KMS-11 (cell line): ENCODE data around the gene DAP.

Source experiments
- H2AFZ ChIP-seq: fragments of 200-600 bp; sonication (generic); 2 replicates; pipeline ENCODE4 v1.6.1; 2016; ENCODE audit warnings: antibody characterized with exemption, mixed run types, low read depth
- H3K27ac ChIP-seq: fragments of 200-600 bp; sonication (generic); 2 replicates; pipeline ENCODE4 v1.6.1; 2016; ENCODE audit warnings: mild to moderate bottlenecking, mixed run types
- H3K27me3 ChIP-seq: fragments of 200-600 bp; sonication (generic); 2 replicates; pipeline ENCODE4 v1.6.1; 2017; ENCODE audit warnings: mild to moderate bottlenecking, low read depth, mixed run types, moderate library complexity; ENCODE audit not compliant: insufficient read depth
- H3K36me3 ChIP-seq: fragments of 200-600 bp; sonication (generic); 2 replicates; pipeline ENCODE4 v1.6.1; 2017; ENCODE audit warnings: mild to moderate bottlenecking, mixed run types; ENCODE audit not compliant: insufficient read depth
- H3K4me1 ChIP-seq: fragments of 200-600 bp; sonication (generic); 2 replicates; pipeline ENCODE4 v1.6.1; 2016; ENCODE audit warnings: mild to moderate bottlenecking, low read depth, mixed run types; ENCODE audit not compliant: poor library complexity, severe bottlenecking
- H3K4me2 ChIP-seq: fragments of 200-600 bp; sonication (generic); 2 replicates; pipeline ENCODE4 v1.7.0; 2016; ENCODE audit warnings: mild to moderate bottlenecking, mixed run types
- H3K4me3 ChIP-seq: fragments of 200-600 bp; sonication (generic); IDR thresholded peaks from 2 replicates; pipeline ENCODE4 v1.6.1; 2017; ENCODE audit warnings: low read depth, low read length, mixed read lengths; ENCODE audit not compliant: insufficient read depth
- H3K79me2 ChIP-seq: fragments of 200-600 bp; sonication (generic); 2 replicates; pipeline ENCODE4 v1.6.1; 2016; ENCODE audit warnings: low read depth, mixed run types; ENCODE audit not compliant: insufficient read depth
- H3K9ac ChIP-seq: fragments of 200-600 bp; sonication (generic); 2 replicates; pipeline ENCODE4 v1.6.1; 2016; ENCODE audit warnings: mild to moderate bottlenecking, mixed run types
- H4K20me1 ChIP-seq: fragments of 200-600 bp; sonication (generic); 2 replicates; pipeline ENCODE4 v1.6.1; 2016; ENCODE audit warnings: mild to moderate bottlenecking, mixed run types; ENCODE audit not compliant: insufficient read depth
- TF ChIP-seq, protein P1 (sequence below): fragments of 200-600 bp; sonication (generic); conservative IDR thresholded peaks from 2 replicates; pipeline ENCODE4 v1.6.1; 2017; ENCODE audit warnings: low read depth, mild to moderate bottlenecking, antibody characterized with exemption, low read length, moderate library complexity, mixed read lengths

The DAP gene

DNA sequence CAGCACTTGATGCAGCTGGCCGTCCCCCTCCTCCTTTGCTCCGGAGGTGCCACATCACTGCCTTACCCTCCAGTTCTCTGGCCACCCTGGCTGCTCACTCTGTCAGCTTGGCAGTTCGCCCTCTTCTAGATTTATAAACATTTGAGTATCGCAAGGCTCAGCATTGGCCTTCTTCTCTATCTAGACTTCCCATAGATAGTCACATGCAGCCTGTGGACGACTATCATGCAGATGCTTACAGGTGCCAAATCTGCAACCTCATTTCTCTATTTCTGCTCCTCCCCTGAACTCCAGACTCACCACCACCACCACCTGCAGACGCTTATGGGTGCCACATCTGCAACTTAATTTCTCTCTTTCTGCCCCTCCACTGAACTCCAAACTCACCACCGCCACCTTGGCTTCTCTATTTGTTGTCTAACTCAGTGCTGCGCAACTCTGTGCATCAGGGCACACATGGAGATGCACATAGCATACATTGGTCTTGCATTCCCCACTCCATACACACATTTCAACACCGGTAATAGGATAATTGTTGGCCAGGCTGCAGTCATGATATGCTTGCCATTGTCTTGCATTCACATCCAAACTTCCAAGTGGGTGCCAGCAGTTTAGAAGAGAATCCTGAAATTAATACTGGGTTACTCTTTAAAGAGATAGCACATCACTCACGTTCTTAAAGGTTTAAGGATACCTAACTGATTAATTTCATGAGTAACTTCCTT, 1.9 kb upstream of the DAP start:
- peaks cover 41% of the 10 kb centered on the region for H3K4me1 ChIP-seq
- H3K9ac ChIP-seq: peak overlapping the region; percentile 10; the same call in 1 of the 2 replicates
- peak overlapping the region; percentile 58 for H2AFZ ChIP-seq
- H3K79me2 ChIP-seq: peaks cover 26% of the 10 kb centered on the region
- peak overlapping the region; percentile 49; the same call in 1 of the 2 replicates for H3K27ac ChIP-seq
- H3K4me2 ChIP-seq: peak overlapping the region; percentile 77
- H3K36me3 ChIP-seq: no peaks in the 10 kb centered on the region
- TF ChIP-seq, protein P1, sequence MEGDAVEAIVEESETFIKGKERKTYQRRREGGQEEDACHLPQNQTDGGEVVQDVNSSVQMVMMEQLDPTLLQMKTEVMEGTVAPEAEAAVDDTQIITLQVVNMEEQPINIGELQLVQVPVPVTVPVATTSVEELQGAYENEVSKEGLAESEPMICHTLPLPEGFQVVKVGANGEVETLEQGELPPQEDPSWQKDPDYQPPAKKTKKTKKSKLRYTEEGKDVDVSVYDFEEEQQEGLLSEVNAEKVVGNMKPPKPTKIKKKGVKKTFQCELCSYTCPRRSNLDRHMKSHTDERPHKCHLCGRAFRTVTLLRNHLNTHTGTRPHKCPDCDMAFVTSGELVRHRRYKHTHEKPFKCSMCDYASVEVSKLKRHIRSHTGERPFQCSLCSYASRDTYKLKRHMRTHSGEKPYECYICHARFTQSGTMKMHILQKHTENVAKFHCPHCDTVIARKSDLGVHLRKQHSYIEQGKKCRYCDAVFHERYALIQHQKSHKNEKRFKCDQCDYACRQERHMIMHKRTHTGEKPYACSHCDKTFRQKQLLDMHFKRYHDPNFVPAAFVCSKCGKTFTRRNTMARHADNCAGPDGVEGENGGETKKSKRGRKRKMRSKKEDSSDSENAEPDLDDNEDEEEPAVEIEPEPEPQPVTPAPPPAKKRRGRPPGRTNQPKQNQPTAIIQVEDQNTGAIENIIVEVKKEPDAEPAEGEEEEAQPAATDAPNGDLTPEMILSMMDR: peak; percentile 26; the same call in 1 of the 2 replicates
- no peaks in the 10 kb centered on the region for H4K20me1 ChIP-seq
- no peaks in the 10 kb centered on the region for H3K27me3 ChIP-seq
- H3K4me3 ChIP-seq: no peak overlapping the region

DNA sequence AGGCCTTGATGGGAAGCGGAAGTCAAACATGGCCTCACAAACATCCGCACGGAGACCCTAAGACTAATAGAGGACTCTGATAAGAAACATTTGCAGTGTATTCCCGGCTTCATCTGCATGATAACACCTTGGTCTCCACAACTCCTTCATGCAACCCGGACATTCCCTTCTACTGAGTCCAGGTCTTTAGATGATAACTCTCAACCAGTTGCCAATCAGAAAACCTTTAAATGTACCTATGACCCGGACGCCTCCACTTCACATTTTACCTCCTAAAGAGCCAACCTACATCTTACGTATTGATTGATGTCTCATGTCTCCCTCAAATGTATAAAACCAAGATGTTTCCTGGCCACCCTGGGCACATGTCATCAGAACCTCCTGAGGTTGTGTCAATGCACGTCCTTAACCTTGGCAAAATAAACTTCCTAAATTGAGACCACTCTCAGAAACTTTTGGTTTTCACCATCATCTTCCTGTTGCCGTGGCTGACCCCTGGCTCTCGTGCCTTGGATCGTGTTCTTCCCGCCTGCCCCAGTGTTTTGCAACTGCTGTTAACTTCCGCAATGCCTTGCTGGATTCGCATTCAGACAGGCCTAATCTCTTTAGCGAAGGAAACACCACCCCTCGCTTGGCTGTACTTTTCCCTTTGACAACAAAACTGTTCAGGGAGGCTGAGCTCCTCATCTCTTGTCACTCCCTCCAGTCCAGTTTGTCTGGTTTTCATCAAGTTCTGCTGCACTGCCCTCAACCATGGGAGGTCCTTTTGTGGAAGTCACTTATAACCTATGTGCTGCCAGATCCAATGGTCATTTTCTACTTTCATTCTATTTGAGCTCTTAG, 1.1 kb upstream of the DAP start:
- Histone ChIP-seq H3K79me2 (peaks cover 32% of the 10 kb centered on the region), H3K27ac (peak overlapping the region; percentile 49; the same call in 1 of the 2 replicates), H3K36me3 (no peaks in the 10 kb centered on the region), H3K9ac (peak overlapping the region; percentile 10; the same call in 1 of the 2 replicates), H3K4me2 (peak overlapping the region; percentile 77), H3K4me3 (no peak overlapping the region), H2AFZ (peak overlapping the region; percentile 58), H3K4me1 (peaks cover 41% of the 10 kb centered on the region), H3K27me3 (no peaks in the 10 kb centered on the region), H4K20me1 (no peaks in the 10 kb centered on the region)
- TF ChIP-seq, protein P1: no peak

DNA sequence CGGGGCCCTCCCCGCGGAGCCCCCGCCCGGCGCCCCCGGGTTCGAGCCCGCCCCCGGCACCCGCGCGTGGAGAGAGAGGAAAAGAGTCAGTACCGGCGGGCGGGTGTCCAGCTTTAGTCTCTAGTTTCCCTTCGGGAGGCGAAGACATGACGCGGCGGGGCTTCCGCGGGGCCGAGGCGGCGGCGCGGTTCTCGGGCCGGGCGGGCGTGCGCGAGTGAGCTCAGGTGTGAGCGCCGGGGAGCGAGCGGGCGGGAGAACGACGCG, 181 bp downstream of the DAP start:
- H2AFZ ChIP-seq: peak overlapping the region; percentile 66
- H3K27me3 ChIP-seq: no peaks in the 10 kb centered on the region
- peak overlapping the region; percentile 85; the same call in 1 of the 2 replicates for H3K4me2 ChIP-seq
- H4K20me1 ChIP-seq: no peaks in the 10 kb centered on the region
- H3K9ac ChIP-seq: peak overlapping the region; percentile 74
- H3K27ac ChIP-seq: peak overlapping the region; percentile 51
- no peaks in the 10 kb centered on the region for H3K36me3 ChIP-seq
- peaks cover 41% of the 10 kb centered on the region for H3K4me1 ChIP-seq
- TF ChIP-seq, protein P1: no peak
- H3K4me3 ChIP-seq: no peak overlapping the region
- H3K79me2 ChIP-seq: peaks cover 35% of the 10 kb centered on the region

DNA sequence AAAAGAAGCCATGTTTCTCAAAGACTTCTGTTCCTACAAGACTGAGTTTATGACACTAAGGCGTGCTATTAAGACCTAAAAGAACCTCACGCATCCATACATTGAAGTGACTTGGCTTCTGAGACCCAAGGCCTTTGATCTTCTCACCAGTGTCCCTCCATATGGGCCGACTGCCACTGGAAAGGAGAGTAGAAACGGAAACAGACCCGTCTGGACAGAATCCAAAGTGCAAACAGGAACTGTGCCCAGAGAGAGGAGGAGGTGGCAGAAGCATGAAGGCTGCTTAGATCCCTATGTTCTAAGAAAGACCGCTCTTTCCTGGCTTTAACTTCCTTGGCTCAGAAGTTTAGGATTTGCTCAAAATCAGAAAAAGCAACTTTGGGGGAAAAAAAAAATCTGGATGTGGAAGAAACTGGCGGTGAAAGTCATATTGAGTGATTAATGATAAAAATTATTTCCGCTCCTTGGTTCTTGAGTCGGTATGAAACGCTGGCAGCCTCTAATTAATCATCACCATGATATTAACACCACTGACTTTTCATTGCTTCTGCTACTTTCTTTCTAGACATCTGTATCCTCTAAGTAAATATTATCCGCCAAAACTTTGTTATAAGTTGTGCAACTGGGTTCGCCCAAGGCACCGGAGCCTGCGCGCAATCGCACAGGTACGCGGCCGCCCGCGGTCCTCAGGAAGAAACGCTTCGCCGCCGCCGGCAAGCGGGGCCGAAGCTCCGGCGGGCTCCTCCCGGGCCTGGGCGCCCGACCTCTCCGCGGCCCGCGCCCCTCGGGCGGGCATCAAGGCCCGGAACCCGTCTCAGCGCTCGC, 726 bp downstream of the DAP start:
- Histone ChIP-seq H3K27ac (peak overlapping the region; percentile 51), H2AFZ (peak overlapping the region; percentile 66), H3K4me1 (peaks cover 41% of the 10 kb centered on the region), H3K4me3 (no peak overlapping the region), H3K9ac (peak overlapping the region; percentile 74), H3K79me2 (peaks cover 40% of the 10 kb centered on the region), H3K27me3 (no peaks in the 10 kb centered on the region), H3K36me3 (no peaks in the 10 kb centered on the region), H4K20me1 (no peaks in the 10 kb centered on the region), H3K4me2 (peak overlapping the region; percentile 85)
- TF ChIP-seq, protein P1: no peak
